Stimulated activated CD4-positive, alpha-beta T cell treated with anti-CD3 and anti-CD28 coated beads, Interleukin-12 subunit alpha, Interleukin-12 subunit beta, amount 100 ng/mL, for 24 hours (primary cell): ENCODE measurements around the gene GFRA3.

Experiments
- DNase-seq, 2 experiments: peaks; one replicate each; pipeline ENCODE4 v3.0.0-alpha.2; 2020; ENCODE audit warnings: low read depth in 2 of 2

The GFRA3 gene

DNA sequence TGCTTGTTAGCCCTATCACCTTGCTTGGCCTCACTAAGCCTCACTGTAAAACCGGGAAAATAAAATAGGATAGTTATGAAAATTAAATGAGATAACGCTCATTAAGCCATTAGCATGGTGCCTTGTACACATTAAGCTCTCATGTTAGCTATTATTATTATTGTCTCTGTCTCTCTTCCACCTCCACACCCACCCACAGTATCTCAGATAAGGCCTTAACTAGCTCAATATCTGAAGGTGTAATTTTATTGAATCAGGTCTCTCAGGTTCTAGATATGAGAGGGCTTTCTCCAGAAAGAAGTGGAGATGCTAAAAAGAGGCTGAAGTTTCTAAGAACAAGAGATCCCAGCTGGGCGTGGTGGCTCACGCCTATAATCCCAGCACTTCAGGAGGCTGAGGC is 27.6 kb downstream of the GFRA3 start:
- DNase-seq, result no peak

DNA sequence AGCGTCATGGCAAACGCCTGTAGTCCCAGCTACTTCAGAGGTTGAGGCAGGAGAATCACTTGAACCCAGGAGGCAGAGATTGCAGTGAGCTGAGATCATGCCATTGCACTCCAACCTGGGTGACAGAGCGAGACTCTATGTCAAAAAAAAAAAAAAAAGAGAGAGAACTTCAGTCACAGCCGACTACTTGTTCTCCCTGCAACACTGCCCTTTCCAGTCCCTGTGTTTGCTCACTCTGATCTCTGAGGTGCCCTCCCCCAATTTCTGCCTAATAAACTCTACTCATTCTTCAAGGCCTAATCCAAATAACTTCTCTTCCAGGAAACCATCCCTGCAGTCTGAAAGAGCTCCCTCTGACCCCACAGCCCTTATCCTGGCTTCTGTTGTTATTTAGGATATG is 28.1 kb downstream of the GFRA3 start:
- no peak for DNase-seq

DNA sequence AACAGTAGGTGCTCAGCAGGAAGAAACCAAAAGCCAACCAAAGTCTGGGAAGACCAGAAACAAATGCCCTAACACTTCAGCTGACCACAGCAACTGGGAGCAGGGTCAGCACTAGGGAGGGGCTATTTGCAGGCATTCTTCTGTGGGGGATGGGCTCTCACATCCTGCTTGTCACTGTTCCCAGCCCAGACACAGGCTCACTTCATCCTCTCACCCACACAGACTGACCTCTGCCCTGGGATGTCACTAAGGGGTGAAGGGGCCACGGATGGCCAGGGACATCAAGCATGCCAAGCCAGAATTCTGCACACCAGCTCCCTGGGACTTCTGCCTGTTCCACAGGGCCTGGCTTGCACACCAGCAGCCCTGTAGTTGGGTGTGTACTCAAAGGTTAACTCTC is 28.7 kb downstream of the GFRA3 start:
- no peak for DNase-seq

DNA sequence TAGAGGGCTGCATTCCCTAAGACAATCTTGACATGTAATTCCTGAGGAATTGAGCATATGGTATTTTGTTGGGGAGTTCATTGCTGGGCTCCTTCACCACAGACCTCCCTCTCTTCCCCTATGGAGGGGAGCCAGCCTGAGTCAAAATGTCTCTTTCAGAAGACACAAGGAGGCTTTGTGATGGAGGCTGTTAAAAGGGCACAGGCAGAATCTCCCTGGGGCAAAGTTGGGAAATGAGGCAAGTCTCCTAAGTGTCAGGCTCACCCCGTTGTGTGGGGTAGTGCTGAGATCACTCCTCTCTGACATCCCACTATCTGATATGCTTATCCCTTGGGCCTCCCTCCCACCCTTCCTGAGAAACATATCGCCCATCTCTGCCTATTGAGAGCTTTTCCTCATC is 30.6 kb downstream of the GFRA3 start:
- DNase-seq, result no peak

DNA sequence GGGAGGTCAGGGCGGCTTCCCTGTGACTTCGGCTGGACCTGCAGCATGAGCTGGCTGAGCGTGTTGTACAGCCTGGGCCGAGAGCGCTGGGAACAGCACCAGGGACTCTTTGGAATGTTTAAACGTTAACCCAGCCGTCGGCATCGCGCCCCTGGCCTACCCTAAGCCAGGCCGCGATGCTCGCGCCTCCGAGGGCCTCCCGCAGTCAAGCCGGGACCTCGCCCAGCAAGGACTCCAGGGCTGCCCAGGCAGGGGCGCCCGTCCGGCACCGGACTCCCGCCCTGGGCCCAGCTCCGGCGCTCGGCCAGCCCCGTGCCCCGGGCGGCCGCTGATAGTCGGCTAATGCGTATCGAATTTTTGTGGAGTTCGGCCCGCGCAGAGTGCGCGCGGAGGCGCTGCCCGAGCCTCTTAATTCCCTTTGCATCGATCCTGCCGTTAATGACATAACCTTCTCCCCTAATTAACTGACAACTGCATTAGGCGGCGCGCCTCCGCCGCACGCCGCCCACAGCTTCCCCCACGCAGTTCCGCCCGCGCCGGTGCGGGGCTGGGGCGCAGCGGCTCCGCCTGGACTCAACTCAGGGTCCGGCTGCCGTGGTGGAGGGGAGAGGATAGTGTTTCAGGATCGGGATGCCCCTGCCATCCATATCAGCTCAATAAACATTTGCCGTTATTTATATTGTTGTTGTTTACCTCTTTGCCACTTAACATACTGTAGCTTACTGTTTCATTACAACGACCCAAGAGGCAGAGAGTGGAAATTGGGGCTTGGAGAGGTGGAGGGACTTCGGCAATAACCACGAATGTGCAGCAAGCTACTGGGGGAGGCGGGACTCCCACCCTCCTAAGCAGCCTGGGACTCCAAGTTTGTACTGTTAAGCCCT is 32.5 kb downstream of the GFRA3 start:
- no peak for DNase-seq

DNA sequence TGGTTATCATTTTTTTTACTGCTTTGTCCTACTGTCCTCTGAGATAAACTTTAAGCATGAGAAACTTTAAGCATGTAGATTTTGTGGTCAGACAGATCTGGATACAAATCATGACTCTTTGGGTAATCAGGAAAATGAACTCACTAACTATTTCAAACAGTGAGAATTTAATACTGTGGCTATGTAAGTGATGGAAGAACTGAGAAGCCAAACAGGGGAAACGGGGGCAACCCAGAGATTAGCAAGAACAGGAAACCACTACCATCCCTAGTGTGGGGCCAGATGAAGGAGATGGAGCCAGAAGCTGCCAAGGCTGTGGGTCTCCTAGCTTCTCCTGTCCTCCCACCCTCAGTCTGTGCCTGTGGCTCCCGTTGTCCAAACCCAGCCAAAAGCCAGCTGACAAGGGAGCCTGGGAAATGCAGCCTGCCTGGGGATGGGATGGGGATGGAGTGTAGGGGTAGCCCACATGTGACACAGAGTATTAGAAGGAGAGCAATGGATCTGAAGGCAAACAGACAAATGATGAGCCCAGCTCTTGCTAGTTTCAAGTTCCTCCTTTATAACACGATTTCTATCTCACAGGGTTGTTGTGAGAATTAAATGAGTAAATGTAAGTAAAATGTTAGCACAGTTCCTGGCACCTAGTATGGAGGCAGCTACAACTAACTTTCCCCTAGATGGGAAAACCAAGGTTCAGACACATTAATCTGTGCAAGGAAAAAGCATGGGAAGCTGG is 33.6 kb downstream of the GFRA3 start:
- no peak for DNase-seq

DNA sequence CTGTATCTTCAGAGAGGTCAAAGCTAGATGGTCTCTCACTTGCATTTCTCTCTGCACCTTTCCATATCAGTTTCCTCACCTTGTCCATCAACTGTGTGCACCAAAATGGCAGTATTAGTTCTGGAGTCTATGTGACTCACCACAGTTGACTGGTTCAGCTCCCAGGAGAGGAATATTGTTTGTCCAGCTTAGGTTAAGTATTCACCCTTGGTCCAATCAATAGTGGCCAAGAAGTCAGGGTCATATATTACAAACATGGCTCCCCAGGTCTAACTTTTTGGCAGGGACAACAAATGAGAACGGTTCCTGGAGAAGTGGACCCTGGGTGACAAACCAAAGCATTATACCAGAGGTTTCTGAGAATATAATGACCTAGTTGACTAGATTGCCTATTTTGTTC is 36.4 kb downstream of the GFRA3 start:
- DNase-seq, result no peak

DNA sequence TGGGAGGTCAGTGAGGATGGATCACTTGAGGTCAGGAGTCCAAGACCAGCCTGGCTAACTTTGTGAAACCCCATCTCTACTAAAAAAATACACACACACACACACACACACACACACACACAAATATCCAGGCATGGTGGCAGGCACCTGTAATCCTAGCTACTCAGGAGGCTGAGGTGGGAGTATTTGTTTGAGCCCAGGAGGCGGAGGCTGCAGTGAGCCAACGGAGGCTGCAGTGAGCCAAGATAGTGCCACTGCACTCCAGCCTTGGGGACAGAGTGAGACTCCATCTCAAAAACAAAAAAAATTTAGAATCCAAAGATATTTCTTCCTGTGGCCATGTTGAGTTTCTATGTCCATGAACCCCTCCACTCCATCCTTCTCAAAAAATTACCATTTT is 39.8 kb downstream of the GFRA3 start:
- no peak for DNase-seq

DNA sequence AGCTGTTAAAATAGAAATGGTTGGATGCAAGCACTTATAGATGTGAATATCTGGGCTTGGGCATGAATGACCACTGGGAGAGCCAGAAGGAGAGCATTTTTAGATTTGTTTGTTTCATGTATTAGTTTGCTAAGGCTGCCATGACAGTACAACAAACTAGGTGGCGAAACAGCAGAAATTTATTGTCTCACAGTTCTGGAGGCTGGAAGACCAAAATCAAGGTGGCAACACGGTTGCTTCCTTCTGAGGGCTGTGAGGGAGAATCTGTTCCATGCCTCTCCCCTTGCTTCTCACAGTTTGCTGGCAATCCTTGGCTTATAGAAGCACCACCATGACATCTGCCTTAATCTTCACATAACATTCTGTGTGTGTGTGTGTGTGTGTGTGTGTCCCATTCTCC is 41.1 kb downstream of the GFRA3 start:
- DNase-seq, result no peak

DNA sequence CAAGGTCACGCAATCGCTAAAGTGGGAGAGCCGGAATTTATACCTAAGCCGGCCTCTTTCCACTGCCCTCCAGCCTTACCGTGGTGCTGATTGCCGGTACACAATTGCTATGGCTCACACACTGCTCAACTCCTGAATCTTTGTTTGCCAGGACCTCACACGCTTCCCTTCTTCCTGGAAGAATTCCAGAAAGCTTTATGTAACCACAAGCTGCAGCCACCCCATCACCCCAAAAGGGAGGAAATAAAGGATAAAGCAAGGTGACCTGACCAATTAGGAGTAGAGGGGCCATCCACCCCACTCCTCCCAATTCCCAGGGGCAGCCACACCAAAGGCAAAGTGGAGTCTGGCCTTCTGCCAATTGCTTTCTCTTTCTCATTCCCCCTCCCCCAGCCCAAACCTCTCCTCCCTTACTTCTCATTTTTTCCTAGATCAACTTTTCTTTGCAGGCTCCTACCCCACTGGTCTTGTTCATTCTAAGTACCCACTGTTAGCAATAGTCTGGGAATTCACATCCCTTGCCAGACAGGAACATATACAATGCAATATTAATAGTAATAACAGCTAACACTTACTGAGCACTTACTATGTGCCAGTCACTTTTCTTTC is 43.3 kb downstream of the GFRA3 start:
- DNase-seq, result no peak

DNA sequence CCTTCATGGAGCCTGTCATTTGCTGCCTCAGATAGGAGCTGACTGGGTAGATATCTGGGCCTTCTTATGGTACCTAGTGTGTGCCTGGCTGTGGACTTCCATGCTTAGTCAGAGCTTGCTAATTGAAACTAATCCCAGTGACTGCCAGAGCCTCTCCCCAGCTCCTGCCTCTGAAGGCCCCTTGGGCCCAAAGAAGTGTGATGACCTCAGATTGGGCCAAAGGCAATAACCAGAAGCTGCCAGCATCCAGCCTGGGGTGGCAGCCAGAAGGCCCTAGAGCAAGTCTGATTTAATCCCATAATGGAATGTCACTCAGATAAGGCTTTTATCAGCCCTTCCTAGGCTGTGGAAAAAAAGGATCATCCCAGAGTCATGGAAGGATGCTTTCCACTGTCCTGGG is 44.2 kb downstream of the GFRA3 start:
- DNase-seq, result no peak

DNA sequence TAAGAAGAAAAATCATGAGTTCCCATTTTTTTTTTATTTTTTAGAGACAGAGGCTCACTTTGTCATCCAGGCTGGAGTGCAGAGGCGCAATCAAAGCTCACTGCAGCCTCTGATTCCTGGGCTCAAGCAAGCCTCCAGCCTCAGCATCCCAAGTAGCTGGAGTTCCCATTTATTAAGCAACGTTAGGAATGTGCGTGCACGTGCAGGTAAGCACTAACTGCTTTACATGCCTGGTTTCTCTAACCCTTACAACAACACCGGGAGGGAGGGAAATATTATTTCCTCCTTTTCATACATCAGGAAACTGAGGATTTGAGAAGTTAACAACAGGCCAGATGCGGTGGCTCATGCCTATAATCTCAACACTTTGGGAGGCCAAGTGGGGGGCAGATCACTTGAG is 45.0 kb downstream of the GFRA3 start:
- DNase-seq, result no peak

DNA sequence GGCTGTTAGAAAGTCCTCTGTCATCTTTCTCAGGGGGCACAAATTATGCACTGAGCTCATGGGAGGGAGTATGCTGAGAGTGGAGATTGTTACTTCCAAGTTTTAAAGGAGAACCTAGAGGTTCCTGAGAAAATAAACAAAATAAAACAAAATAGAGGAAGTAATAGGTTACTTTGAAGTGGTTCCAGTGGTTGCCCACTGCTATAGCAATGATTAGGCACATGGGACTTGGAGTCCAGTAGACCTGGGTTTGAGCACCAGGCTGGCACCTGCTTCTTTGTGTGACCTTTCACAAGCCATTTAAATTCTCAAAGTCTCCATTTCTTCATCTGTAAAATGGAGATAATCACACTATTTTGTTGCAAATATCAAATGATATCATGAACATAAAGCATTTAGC is 47.5 kb downstream of the GFRA3 start:
- DNase-seq, result no peak

DNA sequence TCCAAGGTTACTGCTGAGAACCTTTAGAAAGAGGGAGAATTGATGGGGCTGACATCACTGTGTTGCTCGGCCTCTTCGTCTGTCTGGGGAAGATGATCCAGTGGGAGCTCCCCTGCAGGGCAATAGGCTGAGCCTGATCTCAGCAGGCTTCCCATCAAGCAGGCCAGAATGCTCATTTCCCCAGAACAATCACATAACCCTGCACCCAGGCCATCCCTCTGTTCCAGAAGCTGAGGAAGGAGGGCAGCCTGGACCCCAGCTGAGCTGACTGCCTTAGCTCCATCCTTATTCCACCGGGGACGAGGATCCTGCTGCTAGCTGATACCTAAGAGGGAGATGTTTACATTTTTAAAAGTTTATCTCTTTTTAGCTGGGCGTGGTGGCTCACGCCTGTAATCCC is 49.7 kb downstream of the GFRA3 start:
- no peak for DNase-seq

DNA sequence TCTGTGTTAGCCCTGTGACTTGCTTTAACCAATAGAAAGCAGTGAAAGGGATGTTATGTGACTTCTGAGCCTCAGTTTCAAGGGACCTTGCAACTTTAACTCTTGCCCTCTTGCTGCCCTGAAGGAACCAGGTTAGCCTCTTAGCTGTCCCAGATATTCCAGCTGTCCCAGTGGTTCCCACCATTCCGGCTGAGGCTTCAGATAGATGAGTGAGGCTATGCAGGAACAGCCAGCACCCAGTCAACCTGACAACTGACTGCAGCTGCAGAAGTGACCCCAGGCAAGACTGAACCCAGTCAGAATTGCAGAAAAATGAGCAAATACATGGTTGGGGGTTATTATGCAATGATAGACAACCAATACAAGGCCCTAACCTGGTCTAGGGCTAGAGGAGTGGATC is 50.9 kb downstream of the GFRA3 start:
- no peak for DNase-seq

DNA sequence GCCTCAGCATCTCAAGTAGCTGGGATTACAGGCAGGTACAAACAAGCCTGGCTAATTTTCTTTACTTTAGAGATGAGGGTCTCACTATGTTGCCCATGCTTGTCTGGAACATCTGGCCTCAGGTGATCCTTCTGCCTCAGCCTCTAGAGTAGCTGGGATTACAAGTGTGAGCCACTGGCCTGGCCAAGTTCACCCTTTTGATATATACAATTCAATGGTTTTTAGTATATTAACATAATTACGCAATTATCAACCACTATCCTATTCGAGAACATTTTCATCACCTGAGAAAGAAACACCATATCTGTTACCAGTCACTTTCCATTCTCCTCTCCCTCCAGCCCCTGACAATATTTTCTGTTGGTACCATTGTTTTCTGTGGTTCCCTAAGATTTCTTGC is 57.6 kb downstream of the GFRA3 start:
- no peak for DNase-seq

DNA sequence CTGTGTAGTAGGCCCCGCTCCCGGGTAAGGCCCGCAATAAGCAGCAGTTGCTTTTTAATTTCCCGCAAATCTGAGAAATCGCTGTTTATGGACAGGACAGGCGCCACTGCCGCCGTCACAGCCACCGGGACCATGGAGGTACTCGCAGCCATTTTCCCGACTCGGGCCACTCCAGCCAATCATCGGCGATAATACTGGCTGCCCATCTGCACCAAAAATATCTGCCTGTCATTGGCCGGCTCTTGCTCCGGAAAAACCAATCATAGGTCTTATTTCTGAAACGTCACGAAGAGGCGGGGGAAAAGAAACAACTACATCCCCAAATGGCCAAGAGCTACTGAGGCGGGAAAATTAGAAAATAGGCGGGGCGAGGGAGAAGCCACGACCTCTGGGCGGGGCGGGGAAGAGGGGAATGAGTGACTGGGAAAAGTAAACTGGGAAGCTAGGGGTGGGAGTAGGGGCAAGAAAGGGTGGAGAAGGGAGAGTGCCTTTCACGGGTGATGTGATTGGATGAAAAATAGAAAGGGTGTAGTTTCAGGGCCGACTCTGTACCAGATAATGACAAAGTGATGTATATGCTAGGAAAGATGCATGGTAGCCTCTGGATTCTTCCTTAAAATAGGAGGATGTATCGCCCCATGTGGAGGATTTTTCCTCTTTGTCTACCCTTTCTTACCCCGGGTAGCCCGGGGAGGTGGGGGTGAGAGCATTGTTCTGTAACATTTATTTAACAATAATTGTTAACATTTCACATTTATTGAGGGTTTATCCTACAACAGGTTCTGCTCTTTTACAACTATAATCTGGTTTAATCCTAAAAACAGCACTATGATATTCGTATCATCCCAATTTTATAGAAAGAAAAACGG is 61.0 kb downstream of the GFRA3 start, which contains the start of gene CDC23:
CDC23 (minus strand) TSS at position 163 of the 869 bp plus-strand sequence; CDS start at position 152, 11 bp downstream.
- DNase-seq, result peak; percentile 77 to 86

DNA sequence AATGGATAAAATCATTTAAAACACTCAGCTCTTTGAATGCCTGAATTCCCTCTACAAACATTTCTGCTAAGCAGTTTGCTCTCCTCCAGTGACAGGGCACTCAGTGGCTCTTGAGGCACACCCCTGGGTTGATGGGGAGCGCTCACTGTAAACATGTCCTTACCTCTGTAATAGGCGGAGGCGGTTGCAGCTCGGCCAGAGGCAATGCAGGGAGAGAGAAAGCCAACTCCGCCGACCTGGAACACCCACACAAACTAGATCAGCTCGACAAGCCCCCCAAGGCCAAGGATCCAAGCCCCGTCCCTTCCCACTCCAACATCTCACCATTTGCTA is 61.6 kb downstream of the GFRA3 start:
- DNase-seq, result no peak

DNA sequence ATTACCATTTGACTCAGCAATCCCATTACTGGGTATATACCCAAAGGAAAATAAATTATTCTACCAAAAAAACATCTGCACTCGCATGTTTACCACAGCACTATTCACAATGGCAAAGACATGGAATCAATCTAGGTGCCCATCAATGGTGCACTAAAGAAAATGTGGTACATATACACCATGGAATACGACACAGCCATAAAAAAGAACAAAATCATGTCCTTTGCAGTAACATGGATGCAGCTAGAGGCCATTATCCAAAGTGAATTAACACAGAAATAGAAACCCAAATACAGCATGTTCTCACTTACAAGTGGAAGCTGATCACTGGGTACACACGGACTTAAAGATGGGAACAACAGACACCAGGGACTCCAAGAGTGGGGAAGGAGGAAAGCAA is 63.4 kb downstream of the GFRA3 start:
- no peak for DNase-seq
